Measurements from ENCODE around the gene SHISA9. TPM values are rescaled to one million over a fixed set of nuclear protein-coding genes. Genes with fewer than 3 reads are reported as not detected.

Gene SHISA9
- polyA plus RNA-seq, 3 donors = 0.01 TPM; not detected in 2

DNA sequence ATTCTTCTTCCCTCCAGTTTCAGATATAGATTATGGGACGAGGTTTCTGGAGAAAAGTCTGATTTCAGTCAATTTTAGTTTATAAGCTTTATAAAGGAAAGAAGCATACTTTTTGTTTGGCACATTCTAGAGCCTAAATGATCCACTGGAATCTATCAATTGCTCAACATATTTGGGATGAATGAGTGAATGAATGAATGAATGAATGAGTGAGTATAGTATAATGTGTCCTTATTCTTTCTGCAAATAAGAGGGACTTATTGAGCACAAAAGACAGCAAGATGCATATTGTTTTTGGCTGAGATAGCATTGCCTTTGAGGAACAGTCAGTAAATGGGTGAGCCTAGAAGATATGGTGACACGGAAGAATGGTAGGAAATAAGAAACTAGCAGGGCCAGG, 245.4 kb downstream of the SHISA9 start:
- WGBS (ENCODE audit: insufficient coverage) = 27% methylated on average over 1 of the region's 2 CpGs
- H3K36me3 Mint-ChIP-seq = no peaks in the 10 kb centered on the region
- no peak overlapping the region for H3K4me3 Mint-ChIP-seq
- H4K20me1 ChIP-seq (ENCODE audit: insufficient read depth, low read length) = no peaks in the 10 kb centered on the region
- TF ChIP-seq CTCF (IDR thresholded peaks at IDR 0.05) = no peak
- H3K4me1 Mint-ChIP-seq = no peaks in the 10 kb centered on the region
- H3K27me3 Mint-ChIP-seq (ENCODE audit: low read depth in 3 of 3) = no peaks in the 10 kb centered on the region
- peaks cover 0 to 7% of the 10 kb centered on the region in 2 donors for H3K9me3 ChIP-seq (replicated peaks in 1 of 2; ENCODE audit: control insufficient read depth in 1 of 2, insufficient read depth in 1 of 2, low read length in 2 of 2)
- H3K4me1 ChIP-seq (ENCODE audit: control insufficient read depth in 1 of 2, insufficient read depth in 2 of 2, low read length in 2 of 2) = no peaks in the 10 kb centered on the region
- H2AFZ ChIP-seq (ENCODE audit: insufficient read depth, low read depth, low read length, poor library complexity, severe bottlenecking) = no peak overlapping the region
- H3K4me2 ChIP-seq (replicated peaks; ENCODE audit: extremely low read depth, low read length, poor library complexity, severe bottlenecking) = no peak overlapping the region
- H3K36me3 ChIP-seq (replicated peaks in 1 of 2; ENCODE audit: control insufficient read depth in 1 of 2, insufficient read depth in 2 of 2, low read length in 2 of 2) = no peaks in the 10 kb centered on the region
- no peak overlapping the region for H3K27ac Mint-ChIP-seq
- H3K4me3 ChIP-seq (replicated peaks in 1 of 3; ENCODE audit: low read depth in 2 of 3, low read length in 3 of 3) = no peak overlapping the region
- H3K27me3 ChIP-seq (ENCODE audit: control insufficient read depth in 2 of 2, insufficient read depth in 2 of 2, low read length in 2 of 2) = no peaks in the 10 kb centered on the region
- no peak overlapping the region for H3K9ac ChIP-seq (ENCODE audit: insufficient read depth, low read length, poor library complexity, severe bottlenecking)
- intact Hi-C loops (cut with micrococcal nuclease) = no loop called here
- no peak for DNase-seq
- no peaks in the 10 kb centered on the region for H3K79me2 ChIP-seq (ENCODE audit: insufficient read depth, low read length)
- H3K9me3 Mint-ChIP-seq = peaks cover 0 to 11% (median 4%) of the 10 kb centered on the region in 7 donors
- H3K27ac ChIP-seq (ENCODE audit: low read depth in 1 of 2, low read length in 2 of 2) = no peak overlapping the region

- H3K4me1 Mint-ChIP-seq = no peaks in the 10 kb centered on the region
- 94% methylated on average over 3 of the region's 3 CpGs for WGBS (ENCODE audit: insufficient coverage)
- intact Hi-C loops (cut with micrococcal nuclease) = no loop called here
- no peak for TF ChIP-seq CTCF (IDR thresholded peaks at IDR 0.05)
- Histone ChIP-seq H3K9me3 (replicated peaks in 1 of 2; ENCODE audit: control insufficient read depth in 1 of 2, insufficient read depth in 1 of 2, low read length in 2 of 2) (peaks cover 0 to 7% of the 10 kb centered on the region in 2 donors), H3K4me1 (ENCODE audit: control insufficient read depth in 1 of 2, insufficient read depth in 2 of 2, low read length in 2 of 2) (no peaks in the 10 kb centered on the region), H3K9ac (ENCODE audit: insufficient read depth, low read length, poor library complexity, severe bottlenecking) (no peak overlapping the region), H3K79me2 (ENCODE audit: insufficient read depth, low read length) (no peaks in the 10 kb centered on the region), H3K27ac (ENCODE audit: low read depth in 1 of 2, low read length in 2 of 2) (no peak overlapping the region), H2AFZ (ENCODE audit: insufficient read depth, low read depth, low read length, poor library complexity, severe bottlenecking) (no peak overlapping the region), H3K4me2 (replicated peaks; ENCODE audit: extremely low read depth, low read length, poor library complexity, severe bottlenecking) (no peak overlapping the region), H3K4me3 (replicated peaks in 1 of 3; ENCODE audit: low read depth in 2 of 3, low read length in 3 of 3) (no peak overlapping the region), H3K27me3 (ENCODE audit: control insufficient read depth in 2 of 2, insufficient read depth in 2 of 2, low read length in 2 of 2) (no peaks in the 10 kb centered on the region), H3K36me3 (replicated peaks in 1 of 2; ENCODE audit: control insufficient read depth in 1 of 2, insufficient read depth in 2 of 2, low read length in 2 of 2) (no peaks in the 10 kb centered on the region), H4K20me1 (ENCODE audit: insufficient read depth, low read length) (no peaks in the 10 kb centered on the region)
- DNase-seq = no peak
- H3K36me3 Mint-ChIP-seq = no peaks in the 10 kb centered on the region
- no peak overlapping the region for H3K27ac Mint-ChIP-seq
- H3K4me3 Mint-ChIP-seq = no peak overlapping the region
- no peaks in the 10 kb centered on the region for H3K27me3 Mint-ChIP-seq (ENCODE audit: low read depth in 3 of 3)
- peaks cover 0 to 13% (median 4%) of the 10 kb centered on the region in 7 donors for H3K9me3 Mint-ChIP-seq
Observed at GRCh38 chr16:13148294-13148693, 246.9 kb downstream of the SHISA9 start.

Measured in CD14-positive monocyte (primary cell).